B cell (primary cell): ENCODE data around the gene FAM118B. TPM values are rescaled to one million over a fixed set of nuclear protein-coding genes. Genes with fewer than 3 reads are reported as not detected.

Experiments used
- ATAC-seq: fragments of 200-7000 bp; cut with Tn5 transposase; one replicate; pipeline ENCODE4 v1.10.0; 2021; ENCODE audit warnings: low read depth, mild to moderate bottlenecking, moderate number of reproducible peaks, moderate library complexity
- CTCF ChIA-PET: fragments of 350-600 bp; sonication (Branson Sonifier 250); formaldehyde crosslinking; loops from one replicate; lab custom pipeline; 2021; ENCODE audit warnings: antibody characterized with exemption, inconsistent platforms; lab: Charles Lee
- POLR2A ChIA-PET: fragments of 350-600 bp; sonication (Branson Sonifier 250); formaldehyde crosslinking; loops from one replicate; lab custom pipeline; 2021; ENCODE audit warnings: antibody characterized with exemption; lab: Charles Lee
- DNase-seq: peaks from one replicate; pipeline ENCODE4 v3.0.0; 2013
- H2AFZ ChIP-seq: 2 replicates; pipeline ENCODE4 v1.6.1; 2012; ENCODE audit warnings: mild to moderate bottlenecking, low read depth, low read length; ENCODE audit not compliant: insufficient read depth, poor library complexity, severe bottlenecking
- H3K27ac ChIP-seq, 2 donors: 1 replicate in 1 of 2; 2 replicates in 1 of 2; pipeline ENCODE4 v1.5.1; 2012 to 2013; ENCODE audit warnings: low read length in 2 of 2, mild to moderate bottlenecking in 2 of 2, moderate library complexity in 1 of 2
- H3K27me3 ChIP-seq, 4 experiments: fragments of 200-600 bp in 1 of 4; sonication (generic) in 1 of 4; replicated peaks in 1 of 4; 1 replicate in 2 of 4; 2 replicates in 2 of 4; pipeline versions ENCODE4 v1.6.1 to v1.7.0; 2013 to 2016; ENCODE audit warnings: low read length in 3 of 4, mild to moderate bottlenecking in 2 of 4, mixed read lengths in 1 of 4, moderate library complexity in 1 of 4; ENCODE audit not compliant: insufficient read depth in 4 of 4, control insufficient read depth in 3 of 4; ENCODE audit errors: control extremely low read depth in 1 of 4
- H3K36me3 ChIP-seq, 2 experiments: replicated peaks in 1 of 2; 1 replicate in 1 of 2; 2 replicates in 1 of 2; pipeline versions ENCODE4 v1.6.1 to v1.7.1; 2013; ENCODE audit warnings: low read length in 1 of 2; ENCODE audit not compliant: insufficient read depth in 2 of 2, control insufficient read depth in 1 of 2; ENCODE audit errors: control extremely low read depth in 1 of 2, extremely low read depth in 1 of 2
- H3K4me1 ChIP-seq, 2 donors: fragments of 200-600 bp in 1 of 2; sonication (generic) in 1 of 2; 1 replicate in 1 of 2; 2 replicates in 1 of 2; pipeline versions ENCODE4 v1.5.1 to v1.6.1; 2013 to 2017; ENCODE audit warnings: low read length in 2 of 2; ENCODE audit not compliant: control insufficient read depth in 2 of 2, insufficient read depth in 2 of 2
- H3K4me2 ChIP-seq: replicated peaks from 2 replicates; pipeline ENCODE3; 2012; ENCODE audit warnings: mild to moderate bottlenecking, low read depth, low read length; ENCODE audit not compliant: poor library complexity, severe bottlenecking
- H3K4me3 ChIP-seq, 5 experiments: fragments of 200-600 bp in 1 of 5; sonication (generic) in 1 of 5; 1 replicate in 3 of 5; 2 replicates in 2 of 5; pipeline versions ENCODE4 v1.5.1 to v1.7.0; 2011 to 2016; ENCODE audit warnings: low read length in 4 of 5, mild to moderate bottlenecking in 4 of 5, low read depth in 2 of 5, control low read depth in 1 of 5, moderate library complexity in 1 of 5; ENCODE audit not compliant: insufficient read depth in 1 of 5; ENCODE audit errors: control extremely low read depth in 1 of 5, extremely low read depth in 1 of 5
- H3K79me2 ChIP-seq: fragments of 200-600 bp; sonication (generic); one replicate; pipeline ENCODE4 v1.6.0; 2016; ENCODE audit warnings: low read length; ENCODE audit not compliant: control insufficient read depth, insufficient read depth
- H3K9ac ChIP-seq: fragments of 200-600 bp; sonication (generic); 2 replicates; pipeline ENCODE4 v1.6.1; 2017; ENCODE audit warnings: mild to moderate bottlenecking, low read length, moderate library complexity
- H3K9me3 ChIP-seq, 3 donors: one replicate each; pipeline versions ENCODE4 v1.6.1 to v1.7.1; 2013; ENCODE audit warnings: low read length in 2 of 3; ENCODE audit not compliant: control insufficient read depth in 2 of 3, insufficient read depth in 1 of 3; ENCODE audit errors: control extremely low read depth in 1 of 3
- H4K20me1 ChIP-seq: 2 replicates; pipeline ENCODE4 v1.6.0; 2012; ENCODE audit warnings: mild to moderate bottlenecking, low read length; ENCODE audit not compliant: insufficient read depth, control insufficient read depth, poor library complexity, severe bottlenecking
- H3K27ac Mint-ChIP-seq: one replicate; pipeline ENCODE4 v1.8.0; 2021; ENCODE audit warnings: mixed read lengths
- H3K27me3 Mint-ChIP-seq: one replicate; pipeline ENCODE4 v1.8.0; 2021; ENCODE audit warnings: mixed read lengths
- H3K4me1 Mint-ChIP-seq: one replicate; pipeline ENCODE4 v1.8.0; 2021; ENCODE audit warnings: mixed read lengths
- H3K4me3 Mint-ChIP-seq: one replicate; pipeline ENCODE4 v1.8.0; 2021; ENCODE audit warnings: mixed read lengths
- H3K9me3 Mint-ChIP-seq: one replicate; pipeline ENCODE4 v1.8.0; 2022; ENCODE audit warnings: mixed read lengths; ENCODE audit not compliant: insufficient read depth
- EZH2 ChIP-seq: IDR thresholded peaks from 2 replicates; pipeline ENCODE4 v1.6.1; 2012; ENCODE audit warnings: borderline replicate concordance, low read depth, mild to moderate bottlenecking, moderate library complexity, low read length; ENCODE audit not compliant: insufficient read depth, poor library complexity, severe bottlenecking
- WGBS: methylation state at CpG from one replicate; pipeline ENCODE4 v1.1.5; 2013; ENCODE audit warnings: missing lambda C conversion rate; ENCODE audit not compliant: insufficient coverage; 5-methylcytosine and 5-hydroxymethylcytosine counted together
- intact Hi-C: fragments of 100-400 bp; cut with micrococcal nuclease; formaldehyde crosslinking; loops from one replicate; pipeline ENCODE4 v1.10.0; 2022
- polyA plus RNA-seq: library from polyadenylated mRNA; depleted of rRNA; stranded (reverse); fragments of >200 nt; gene quantifications from 2 replicates; pipeline ENCODE4 v1.2.3, GENCODE V29; 2012
- total RNA-seq, 2 donors: library from RNA; stranded (reverse); fragments of 120-200 nt in 1 of 2; gene quantifications; 1 replicate in 1 of 2; 2 replicates in 1 of 2; pipeline versions ENCODE4 v1.2.3 to v1.2.4, GENCODE V29; 2013 to 2022
- TF ChIP-seq, protein P1 (sequence below): fragments of 200-600 bp; IDR thresholded peaks from one replicate; pipeline ENCODE4 v1.8.0; 2022; ENCODE audit warnings: antibody characterized with exemption, mild to moderate bottlenecking

Gene FAM118B
- total and polyA plus RNA-seq, 2 donors (not counting 1 experiment from before 2014, with no cell fraction given), result 7.3 to 14.1 TPM

- no peak overlapping the region for H3K4me3 Mint-ChIP-seq
- no peaks in the 10 kb centered on the region for H3K79me2 ChIP-seq
- WGBS, result 81% methylated on average over 16 of the region's 26 CpGs
- ATAC-seq (no peak), DNase-seq (no peak)
- no peaks in the 10 kb centered on the region for H4K20me1 ChIP-seq
- H3K9me3 Mint-ChIP-seq, result no peaks in the 10 kb centered on the region
- H2AFZ ChIP-seq, result no peak overlapping the region
- peaks cover 0 to under 1% of the 10 kb centered on the region in 2 experiments for H3K36me3 ChIP-seq
- TF ChIP-seq EZH2, result no peak
- TF ChIP-seq, protein P1, sequence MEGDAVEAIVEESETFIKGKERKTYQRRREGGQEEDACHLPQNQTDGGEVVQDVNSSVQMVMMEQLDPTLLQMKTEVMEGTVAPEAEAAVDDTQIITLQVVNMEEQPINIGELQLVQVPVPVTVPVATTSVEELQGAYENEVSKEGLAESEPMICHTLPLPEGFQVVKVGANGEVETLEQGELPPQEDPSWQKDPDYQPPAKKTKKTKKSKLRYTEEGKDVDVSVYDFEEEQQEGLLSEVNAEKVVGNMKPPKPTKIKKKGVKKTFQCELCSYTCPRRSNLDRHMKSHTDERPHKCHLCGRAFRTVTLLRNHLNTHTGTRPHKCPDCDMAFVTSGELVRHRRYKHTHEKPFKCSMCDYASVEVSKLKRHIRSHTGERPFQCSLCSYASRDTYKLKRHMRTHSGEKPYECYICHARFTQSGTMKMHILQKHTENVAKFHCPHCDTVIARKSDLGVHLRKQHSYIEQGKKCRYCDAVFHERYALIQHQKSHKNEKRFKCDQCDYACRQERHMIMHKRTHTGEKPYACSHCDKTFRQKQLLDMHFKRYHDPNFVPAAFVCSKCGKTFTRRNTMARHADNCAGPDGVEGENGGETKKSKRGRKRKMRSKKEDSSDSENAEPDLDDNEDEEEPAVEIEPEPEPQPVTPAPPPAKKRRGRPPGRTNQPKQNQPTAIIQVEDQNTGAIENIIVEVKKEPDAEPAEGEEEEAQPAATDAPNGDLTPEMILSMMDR, result no peak
- intact Hi-C loops, result no loop called here
- CTCF ChIA-PET, result no interaction called here
- H3K4me1 ChIP-seq, result peaks cover 6 to 16% of the 10 kb centered on the region in 2 donors
- peaks cover 20% of the 10 kb centered on the region for H3K4me1 Mint-ChIP-seq
- H3K27ac Mint-ChIP-seq, result no peak overlapping the region
- no peaks in the 10 kb centered on the region for H3K27me3 ChIP-seq
- H3K27ac ChIP-seq, result no peak overlapping the region
- no peak overlapping the region for H3K9ac ChIP-seq
- H3K9me3 ChIP-seq, result peaks cover 0 to 6% (median 0%) of the 10 kb centered on the region in 3 donors
- POLR2A ChIA-PET, result no interaction called here
- H3K4me3 ChIP-seq, result no peak overlapping the region
- no peak overlapping the region for H3K4me2 ChIP-seq
- H3K27me3 Mint-ChIP-seq, result no peaks in the 10 kb centered on the region
Measured at GRCh38 chr11:126185259-126186024, 26.1 kb upstream of the FAM118B start.

GRCh38 chr11:126186025-126186698 lies 25.4 kb upstream of the FAM118B start:
- no peak overlapping the region for H3K27ac ChIP-seq
- H3K9ac ChIP-seq, result no peak overlapping the region
- no peak overlapping the region for H3K4me2 ChIP-seq
- H3K4me1 ChIP-seq, result peaks cover 6 to 16% of the 10 kb centered on the region in 2 donors
- DNase-seq, result no peak
- intact Hi-C loops, result no loop called here
- H2AFZ ChIP-seq, result no peak overlapping the region
- H3K9me3 ChIP-seq, result peaks cover 0 to under 1% (median 0%) of the 10 kb centered on the region in 3 donors
- ATAC-seq, result no peak
- no peak overlapping the region for H3K4me3 ChIP-seq
- TF ChIP-seq EZH2, result no peak
- TF ChIP-seq, protein P1, result no peak
- ChIA-PET CTCF (no interaction called here), POLR2A (no interaction called here)
- H3K27me3 Mint-ChIP-seq, result no peaks in the 10 kb centered on the region
- H3K4me1 Mint-ChIP-seq, result peaks cover 22% of the 10 kb centered on the region
- H3K79me2 ChIP-seq, result no peaks in the 10 kb centered on the region
- H3K36me3 ChIP-seq, result peaks cover 0 to 8% of the 10 kb centered on the region in 2 experiments
- H4K20me1 ChIP-seq, result no peaks in the 10 kb centered on the region
- no peaks in the 10 kb centered on the region for H3K9me3 Mint-ChIP-seq
- no peaks in the 10 kb centered on the region for H3K27me3 ChIP-seq
- no peak overlapping the region for H3K4me3 Mint-ChIP-seq
- WGBS, result 82% methylated on average over 14 of the region's 15 CpGs
- H3K27ac Mint-ChIP-seq, result no peak overlapping the region
